Immature natural killer cell (primary cell): ENCODE data around the gene FERMT1. TPM values are rescaled to one million over a fixed set of nuclear protein-coding genes. Genes with fewer than 3 reads are reported as not detected.
"Not testable (repeated sequence)": the region's sequence is repeated elsewhere in the genome, so short reads cannot be mapped to it uniquely, and the experiment has no call there.

Experiments
- DNase-seq, 3 donors: peaks; one replicate each; pipeline ENCODE4 v3.0.0; 2022; ENCODE audit warnings: mixed read lengths in 1 of 3
- H3K27ac Mint-ChIP-seq, 6 donors: one replicate each; pipeline ENCODE4 v1.8.0; 2020; ENCODE audit warnings: mixed read lengths in 6 of 6, mild to moderate bottlenecking in 5 of 6, inconsistent platforms in 4 of 6, moderate library complexity in 3 of 6
- H3K27me3 Mint-ChIP-seq, 3 donors: one replicate each; pipeline ENCODE4 v1.8.0; 2020 to 2021; ENCODE audit warnings: low read depth in 3 of 3, mild to moderate bottlenecking in 3 of 3, mixed read lengths in 3 of 3, moderate library complexity in 3 of 3, inconsistent platforms in 1 of 3
- H3K36me3 Mint-ChIP-seq, 3 donors: one replicate each; pipeline ENCODE4 v1.8.0; 2020; ENCODE audit warnings: mixed read lengths in 3 of 3, inconsistent platforms in 2 of 3, mild to moderate bottlenecking in 2 of 3
- H3K4me1 Mint-ChIP-seq, 2 donors: one replicate each; pipeline ENCODE4 v1.8.0; 2020; ENCODE audit warnings: inconsistent platforms in 2 of 2, mild to moderate bottlenecking in 2 of 2, mixed read lengths in 2 of 2, moderate library complexity in 1 of 2
- H3K4me3 Mint-ChIP-seq, 5 donors: one replicate each; pipeline ENCODE4 v1.8.0; 2020; ENCODE audit warnings: mild to moderate bottlenecking in 5 of 5, mixed read lengths in 5 of 5, inconsistent platforms in 3 of 5, moderate library complexity in 3 of 5
- H3K9me3 Mint-ChIP-seq, 6 donors: one replicate each; pipeline ENCODE4 v1.8.0; 2020; ENCODE audit warnings: mild to moderate bottlenecking in 6 of 6, mixed read lengths in 6 of 6, inconsistent platforms in 4 of 6, moderate library complexity in 3 of 6
- polyA plus RNA-seq, 3 donors: library from polyadenylated mRNA; unstranded; fragments of 300-500 nt; fragmentation: Illumina TruSeq; gene quantifications; one replicate each; pipeline ENCODE4 v1.2.3, GENCODE V29; 2021

The FERMT1 gene
- polyA plus RNA-seq, 3 donors from 2014 or later: not detected

- DNase-seq: no peak
- peaks cover 25 to 49% (median 32%) of the 10 kb centered on the region in 3 donors for H3K36me3 Mint-ChIP-seq
- H3K9me3 Mint-ChIP-seq: no peaks in the 10 kb centered on the region
- peaks cover 0 to 1% (median 0%) of the 10 kb centered on the region in 3 donors for H3K27me3 Mint-ChIP-seq
- peaks cover 4 to 10% of the 10 kb centered on the region in 2 donors for H3K4me1 Mint-ChIP-seq
- no peak overlapping the region for H3K4me3 Mint-ChIP-seq
- no peak overlapping the region for H3K27ac Mint-ChIP-seq
Observed at GRCh38 chr20:6037082-6037481, 85.7 kb downstream of the FERMT1 start.

DNA sequence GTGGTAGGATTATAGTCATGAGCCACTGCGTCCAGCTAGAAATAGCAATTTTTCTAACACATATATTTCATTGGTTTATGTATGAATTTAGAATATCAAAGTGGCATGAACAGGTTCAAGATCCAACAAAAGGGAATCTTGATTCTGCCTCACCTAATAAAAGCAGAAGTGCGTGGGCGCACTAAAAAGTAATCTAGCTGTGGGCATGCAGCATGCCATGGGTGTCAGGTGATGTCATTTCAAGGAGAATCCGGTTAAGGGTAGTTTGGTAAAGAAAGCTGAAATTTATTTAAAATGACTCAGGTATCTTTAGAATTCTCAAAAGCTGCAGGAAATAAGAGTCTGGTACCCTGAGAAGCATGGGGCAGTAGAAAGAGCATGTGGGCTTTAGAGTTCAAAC, 86.6 kb downstream of the FERMT1 start:
- no peaks in the 10 kb centered on the region for H3K9me3 Mint-ChIP-seq
- peaks cover 0 to 1% (median 0%) of the 10 kb centered on the region in 3 donors for H3K27me3 Mint-ChIP-seq
- no peak for DNase-seq
- H3K27ac Mint-ChIP-seq: peak overlapping the region in 1 of 6 donors; percentile 4
- H3K36me3 Mint-ChIP-seq: peaks cover 25 to 52% (median 35%) of the 10 kb centered on the region in 3 donors
- peaks cover 4 to 10% of the 10 kb centered on the region in 2 donors for H3K4me1 Mint-ChIP-seq
- no peak overlapping the region for H3K4me3 Mint-ChIP-seq

GRCh38 chr20:6034134-6034969, 88.5 kb downstream of the FERMT1 start:
- peaks cover 0 to 1% (median 0%) of the 10 kb centered on the region in 3 donors for H3K27me3 Mint-ChIP-seq
- no peak overlapping the region for H3K4me3 Mint-ChIP-seq
- H3K36me3 Mint-ChIP-seq: peaks cover 9 to 38% (median 23%) of the 10 kb centered on the region in 3 donors

DNA sequence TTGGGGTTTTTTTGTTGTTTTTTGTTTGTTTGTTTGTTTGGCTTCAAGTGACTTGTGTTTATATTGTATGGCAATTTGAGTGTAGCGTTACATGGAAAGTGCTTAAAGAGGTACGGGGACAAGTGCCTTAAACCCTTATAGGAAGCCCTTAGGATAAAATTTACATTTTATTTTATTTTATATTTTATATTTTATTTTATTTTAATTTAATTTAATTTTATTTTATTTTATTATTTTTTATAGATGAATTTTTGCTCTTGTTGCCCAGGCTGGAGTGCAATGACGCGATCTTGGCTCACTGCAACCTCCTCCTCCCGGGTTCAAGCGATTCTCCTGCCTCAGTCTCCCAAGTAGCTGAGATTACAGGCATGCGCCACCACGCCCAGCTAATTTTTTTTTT, 89.9 kb downstream of the FERMT1 start:
- not testable (repeated sequence) for H3K27ac Mint-ChIP-seq, H3K9me3 Mint-ChIP-seq, H3K27me3 Mint-ChIP-seq, H3K4me3 Mint-ChIP-seq, DNase-seq
- Mint-ChIP-seq H3K4me1 (peaks cover 6 to 12% of the 10 kb centered on the region in 2 donors), H3K36me3 (peaks cover 9 to 32% (median 19%) of the 10 kb centered on the region in 3 donors)

More at GRCh38 chr20:6034134-6034969, 88.5 kb downstream of the FERMT1 start:
- Mint-ChIP-seq H3K9me3 (no peaks in the 10 kb centered on the region), H3K27ac (peak overlapping the region in 2 of 6 donors; percentile 37 to 47), H3K4me1 (peaks cover 4 to 10% of the 10 kb centered on the region in 2 donors)
- no peak for DNase-seq

DNA sequence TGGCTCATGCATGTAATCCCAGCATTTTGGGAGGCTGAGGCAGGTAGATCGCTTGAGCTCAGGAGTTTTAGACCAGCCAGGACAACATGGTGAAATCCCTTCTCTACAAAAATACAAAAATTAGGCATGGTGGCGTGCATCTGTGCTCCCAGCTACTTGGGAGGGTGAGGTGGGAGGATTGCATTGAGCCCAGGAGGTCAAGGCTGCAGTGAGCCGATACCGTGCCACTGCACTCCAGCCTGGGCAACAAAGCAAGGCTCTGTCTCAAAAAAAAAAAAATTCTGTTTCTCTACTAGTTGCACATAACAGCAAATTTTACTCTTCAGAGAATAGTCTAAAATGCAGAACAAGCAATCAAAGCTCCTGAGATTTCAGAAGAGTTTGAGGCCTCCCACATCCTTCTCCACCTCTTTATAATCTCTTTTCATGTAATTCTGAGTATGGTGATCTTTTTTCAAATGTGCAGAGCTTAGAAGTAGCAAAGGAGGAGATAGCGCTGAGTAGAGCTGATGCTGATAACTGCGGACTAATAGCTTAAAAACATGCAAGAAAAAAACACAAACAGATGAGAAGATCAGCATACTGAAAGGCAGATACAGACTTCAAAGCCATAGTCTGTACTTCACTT, 92.3 kb downstream of the FERMT1 start:
- Mint-ChIP-seq H3K27me3 (peaks cover 0 to 2% (median 1%) of the 10 kb centered on the region in 3 donors), H3K36me3 (peaks cover 9 to 37% (median 23%) of the 10 kb centered on the region in 3 donors), H3K27ac (peak overlapping the region in 1 of 6 donors; percentile 24), H3K4me3 (no peak overlapping the region), H3K4me1 (peaks cover 14 to 30% of the 10 kb centered on the region in 2 donors), H3K9me3 (no peaks in the 10 kb centered on the region)
- DNase-seq: no peak

- no peak overlapping the region for H3K4me3 Mint-ChIP-seq
- peaks cover 0 to 2% (median 1%) of the 10 kb centered on the region in 3 donors for H3K27me3 Mint-ChIP-seq
- H3K9me3 Mint-ChIP-seq: no peaks in the 10 kb centered on the region
- peaks cover 13 to 34% of the 10 kb centered on the region in 2 donors for H3K4me1 Mint-ChIP-seq
- DNase-seq: no peak
- H3K36me3 Mint-ChIP-seq: peaks cover 13 to 40% (median 26%) of the 10 kb centered on the region in 3 donors
- H3K27ac Mint-ChIP-seq: no peak overlapping the region
Observed at GRCh38 chr20:6029538-6029937, 93.3 kb downstream of the FERMT1 start.

DNA sequence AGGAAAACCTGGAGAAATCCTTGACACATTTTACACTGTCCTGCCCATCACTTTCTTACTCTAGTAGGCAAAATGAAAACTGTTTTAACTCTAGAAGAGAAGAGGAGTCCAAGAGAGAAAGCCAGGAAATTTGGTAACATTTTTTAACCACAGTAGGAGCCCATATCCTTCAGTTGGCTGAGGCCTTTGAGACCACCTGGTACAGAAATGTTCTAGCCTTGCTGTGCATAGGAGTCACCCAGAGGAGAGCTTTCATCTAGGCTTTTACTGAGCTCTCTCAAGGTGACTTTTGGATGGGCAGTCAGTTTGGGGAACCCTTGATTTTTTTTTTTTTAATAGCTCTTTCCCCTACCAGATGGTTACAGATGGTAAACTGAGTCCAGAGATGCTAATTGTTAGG, 94.0 kb downstream of the FERMT1 start:
- DNase-seq: no peak
- H3K27ac Mint-ChIP-seq: no peak overlapping the region
- H3K36me3 Mint-ChIP-seq: peaks cover 15 to 41% (median 23%) of the 10 kb centered on the region in 3 donors
- H3K27me3 Mint-ChIP-seq: peaks cover 0 to 4% (median 2%) of the 10 kb centered on the region in 3 donors
- H3K4me3 Mint-ChIP-seq: no peak overlapping the region
- no peaks in the 10 kb centered on the region for H3K9me3 Mint-ChIP-seq
- peaks cover 12 to 33% of the 10 kb centered on the region in 2 donors for H3K4me1 Mint-ChIP-seq

GRCh38 chr20:6026051-6026450, 96.8 kb downstream of the FERMT1 start:
- Mint-ChIP-seq H3K4me3 (no peak overlapping the region), H3K27ac (peak overlapping the region in 1 of 6 donors; percentile 3), H3K9me3 (no peaks in the 10 kb centered on the region), H3K36me3 (peaks cover 20 to 41% (median 26%) of the 10 kb centered on the region in 3 donors), H3K27me3 (peaks cover 0 to 3% (median 2%) of the 10 kb centered on the region in 3 donors), H3K4me1 (peaks cover 12 to 37% of the 10 kb centered on the region in 2 donors)
- peak in 2 of 3 donors; percentile 13 for DNase-seq

Other genes starting within 250 kb of the FERMT1 start
- not detected for gene CHGB, start 211.5 kb downstream of the FERMT1 start, polyA plus RNA-seq
- gene TRMT6, start 172.5 kb downstream of the FERMT1 start, polyA plus RNA-seq: 10 to 100 TPM; 12.7 to 15.3 (median 14.6) TPM
- gene MCM8, start 172.4 kb downstream of the FERMT1 start, polyA plus RNA-seq: 1 to 10 TPM in 2 of 3 donors, under 1 TPM in 1; 0.04 to 3.1 (median 1.0) TPM
- gene CRLS1, start 116.9 kb downstream of the FERMT1 start, polyA plus RNA-seq: 10 to 100 TPM; 37.2 to 54.5 (median 39.8) TPM
- gene LRRN4, start 69.0 kb downstream of the FERMT1 start, polyA plus RNA-seq: not detected